HCT116 (cell line): ENCODE measurements around the gene OR13C9. TPM values are rescaled to one million over a fixed set of nuclear protein-coding genes. Genes with fewer than 3 reads are reported as not detected.

Source experiments
- total RNA-seq: library from RNA; stranded (reverse); gene quantifications from one replicate; pipeline ENCODE4 v1.2.1, GENCODE V29; 2021; ENCODE audit not compliant: unreplicated experiment

The OR13C9 gene
- total RNA-seq, 1 experiment from 2014 or later = not detected

Other genes with a start within 250 kb of the OR13C9 start
- not detected for gene OR13F1, start 113.9 kb downstream of the OR13C9 start, total RNA-seq
- not detected for gene OR13C4, start 91.0 kb downstream of the OR13C9 start, total RNA-seq
- not detected for gene OR13C3, start 81.3 kb downstream of the OR13C9 start, total RNA-seq
- not detected for gene OR13C8, start 49.0 kb downstream of the OR13C9 start, total RNA-seq
- gene OR13C5, start 18.8 kb downstream of the OR13C9 start, total RNA-seq = not detected
- not detected for gene OR13C2, start 12.6 kb downstream of the OR13C9 start, total RNA-seq
- not detected for gene OR13D1, start 76.3 kb upstream of the OR13C9 start, total RNA-seq
- gene NIPSNAP3A, start 129.5 kb upstream of the OR13C9 start, total RNA-seq = 6.9 TPM
- not detected for gene NIPSNAP3B, start 145.9 kb upstream of the OR13C9 start, total RNA-seq